ENCODE measurements around the gene BICRA. TPM values are rescaled to one million over a fixed set of nuclear protein-coding genes. Genes with fewer than 3 reads are reported as not detected.

Gene BICRA
- total and polyA plus RNA-seq, 7 donors, result 3.1 to 22.4 (median 9.9) TPM

DNA sequence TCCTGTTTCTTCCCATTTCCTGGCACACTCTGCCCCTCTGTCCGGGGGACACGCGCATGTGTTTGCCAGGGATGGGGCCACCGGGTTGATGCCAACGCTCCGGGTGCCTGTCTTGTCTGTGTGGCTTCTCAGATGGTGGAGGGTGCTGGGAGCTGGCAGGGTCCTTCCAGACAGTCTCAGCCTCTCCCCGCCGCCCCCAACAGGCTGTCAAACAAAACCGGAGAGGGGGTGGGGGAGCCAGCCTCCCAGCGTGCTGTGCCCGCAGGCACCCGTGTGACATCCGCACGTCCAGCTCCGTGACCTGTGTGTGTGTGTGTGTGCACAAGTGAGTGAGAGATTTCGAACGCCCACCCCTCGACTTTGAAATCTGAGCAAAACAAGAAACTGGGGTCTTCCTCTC lies 93.7 kb downstream of the BICRA start:
- no peaks in the 10 kb centered on the region for H3K4me1 ChIP-seq
- peaks cover 0 to 58% of the 10 kb centered on the region in 2 donors for H3K36me3 ChIP-seq (ENCODE audit: insufficient read depth in 1 of 2, low read depth in 1 of 2)
- no peaks in the 10 kb centered on the region for H3K9me3 ChIP-seq
- no peak overlapping the region for H3K4me3 ChIP-seq
- no peak overlapping the region for H3K27ac ChIP-seq
- 75 to 85% (median 79%) methylated on average over 18 of the region's 18 CpGs for WGBS, 3 donors
- DNase-seq, result no peak
- TF ChIP-seq, protein P1, sequence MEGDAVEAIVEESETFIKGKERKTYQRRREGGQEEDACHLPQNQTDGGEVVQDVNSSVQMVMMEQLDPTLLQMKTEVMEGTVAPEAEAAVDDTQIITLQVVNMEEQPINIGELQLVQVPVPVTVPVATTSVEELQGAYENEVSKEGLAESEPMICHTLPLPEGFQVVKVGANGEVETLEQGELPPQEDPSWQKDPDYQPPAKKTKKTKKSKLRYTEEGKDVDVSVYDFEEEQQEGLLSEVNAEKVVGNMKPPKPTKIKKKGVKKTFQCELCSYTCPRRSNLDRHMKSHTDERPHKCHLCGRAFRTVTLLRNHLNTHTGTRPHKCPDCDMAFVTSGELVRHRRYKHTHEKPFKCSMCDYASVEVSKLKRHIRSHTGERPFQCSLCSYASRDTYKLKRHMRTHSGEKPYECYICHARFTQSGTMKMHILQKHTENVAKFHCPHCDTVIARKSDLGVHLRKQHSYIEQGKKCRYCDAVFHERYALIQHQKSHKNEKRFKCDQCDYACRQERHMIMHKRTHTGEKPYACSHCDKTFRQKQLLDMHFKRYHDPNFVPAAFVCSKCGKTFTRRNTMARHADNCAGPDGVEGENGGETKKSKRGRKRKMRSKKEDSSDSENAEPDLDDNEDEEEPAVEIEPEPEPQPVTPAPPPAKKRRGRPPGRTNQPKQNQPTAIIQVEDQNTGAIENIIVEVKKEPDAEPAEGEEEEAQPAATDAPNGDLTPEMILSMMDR (IDR thresholded peaks at IDR 0.05), result no peak
- no peaks in the 10 kb centered on the region for H3K27me3 ChIP-seq (ENCODE audit: insufficient read depth in 3 of 3, low read length in 2 of 3)
- intact Hi-C loops (cut with DNase I), result loop anchor here in 1 of 2 donors (10.0 kb wide), 1 partner anchor 188 kb away; the partner anchor contains the start of gene NAPA
- no peak for ATAC-seq

DNA sequence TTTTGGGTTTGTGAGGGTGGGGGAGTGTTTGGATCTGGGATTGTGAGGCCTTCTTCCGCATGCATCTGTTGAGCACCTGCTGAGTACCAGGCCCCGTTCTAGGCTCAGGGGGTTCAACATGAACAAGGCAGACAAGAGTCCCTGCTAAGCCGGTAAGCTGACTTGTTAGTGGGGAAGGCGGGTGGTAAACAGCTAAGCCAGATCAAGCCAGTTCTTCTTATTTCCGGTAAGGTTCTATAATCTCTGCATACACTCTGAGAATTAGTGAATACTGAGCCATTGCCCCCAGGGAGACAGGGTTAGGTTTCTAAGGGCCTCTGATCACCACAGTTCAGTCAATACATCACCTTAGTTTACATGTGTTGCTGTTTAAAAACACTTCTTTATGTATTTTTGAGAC lies 94.4 kb downstream of the BICRA start:
- Histone ChIP-seq H3K36me3 (ENCODE audit: insufficient read depth in 1 of 2, low read depth in 1 of 2) (peaks cover 0 to 58% of the 10 kb centered on the region in 2 donors), H3K9me3 (no peaks in the 10 kb centered on the region), H3K27ac (no peak overlapping the region), H3K4me3 (no peak overlapping the region), H3K4me1 (no peaks in the 10 kb centered on the region), H3K27me3 (ENCODE audit: insufficient read depth in 3 of 3, low read length in 2 of 3) (no peaks in the 10 kb centered on the region)
- no peak for ATAC-seq
- no peak for DNase-seq
- intact Hi-C loops (cut with DNase I), result loop anchor here in 1 of 2 donors (10.0 kb wide), 1 partner anchor 188 kb away; the partner anchor contains the start of gene NAPA
- WGBS, 3 donors, result 85 to 90% (median 90%) methylated on average over 5 of the region's 5 CpGs
- TF ChIP-seq, protein P1 (IDR thresholded peaks at IDR 0.05), result no peak

DNA sequence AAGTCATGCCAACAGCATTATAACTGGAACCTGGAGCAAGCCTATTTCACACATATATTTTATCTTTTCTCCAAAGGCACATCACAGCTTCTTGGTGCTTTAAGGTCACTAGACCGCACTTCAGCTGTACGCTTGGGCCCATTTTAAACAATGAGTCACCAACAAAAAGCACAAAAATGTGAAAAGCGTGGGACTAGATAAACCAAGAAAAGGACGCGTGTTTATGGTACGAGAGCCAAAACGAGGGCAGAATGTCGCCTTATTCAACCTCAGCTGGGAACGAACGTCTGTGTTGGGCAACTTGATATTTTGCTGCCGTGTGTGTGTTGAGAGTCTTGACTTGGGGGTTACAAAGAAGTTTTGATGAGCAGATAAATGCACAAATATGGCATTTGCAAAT lies 95.1 kb downstream of the BICRA start:
- H3K4me1 ChIP-seq, result no peaks in the 10 kb centered on the region
- no peak for DNase-seq
- TF ChIP-seq, protein P1 (IDR thresholded peaks at IDR 0.05), result no peak
- no peak for ATAC-seq
- H3K36me3 ChIP-seq (ENCODE audit: insufficient read depth in 1 of 2, low read depth in 1 of 2), result peaks cover 0 to 52% of the 10 kb centered on the region in 2 donors
- no peak overlapping the region for H3K27ac ChIP-seq
- no peaks in the 10 kb centered on the region for H3K27me3 ChIP-seq (ENCODE audit: insufficient read depth in 3 of 3, low read length in 2 of 3)
- 88 to 90% (median 88%) methylated on average over 11 of the region's 11 CpGs for WGBS, 3 donors
- intact Hi-C loops (cut with DNase I), result loop anchor here in 1 of 2 donors (10.0 kb wide), 1 partner anchor 189 kb away; the partner anchor contains the start of gene NAPA
- H3K4me3 ChIP-seq, result no peak overlapping the region
- no peaks in the 10 kb centered on the region for H3K9me3 ChIP-seq

DNA sequence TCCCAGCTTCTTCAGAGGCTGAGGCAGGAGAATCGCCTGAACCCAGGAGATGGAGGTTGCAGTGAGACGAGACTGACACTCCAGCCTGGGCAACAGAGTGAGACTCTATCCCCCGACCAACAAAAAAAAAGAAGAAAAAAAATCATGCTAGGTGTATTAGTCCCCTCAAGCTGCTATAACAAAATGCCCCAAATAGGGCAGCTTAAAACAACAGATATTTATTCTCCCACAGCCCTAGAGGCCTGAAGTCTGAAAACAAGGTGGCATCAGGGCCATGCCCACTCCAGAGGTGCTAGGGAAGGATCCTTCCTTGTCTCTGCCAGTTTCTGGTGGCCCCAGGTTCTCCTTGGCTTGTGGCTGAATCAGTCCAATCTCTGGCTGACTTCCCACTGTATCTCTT lies 95.7 kb downstream of the BICRA start:
- DNase-seq, result no peak
- 90 to 96% (median 90%) methylated on average over 3 of the region's 3 CpGs for WGBS, 3 donors
- H3K9me3 ChIP-seq, result no peaks in the 10 kb centered on the region
- H3K4me3 ChIP-seq, result no peak overlapping the region
- intact Hi-C loops (cut with DNase I), result loop anchor here in 1 of 2 donors (10.0 kb wide), 1 partner anchor 190 kb away; the partner anchor contains the start of gene NAPA
- no peak for ATAC-seq
- H3K27me3 ChIP-seq (ENCODE audit: insufficient read depth in 3 of 3, low read length in 2 of 3), result no peaks in the 10 kb centered on the region
- no peaks in the 10 kb centered on the region for H3K4me1 ChIP-seq
- H3K27ac ChIP-seq, result no peak overlapping the region
- peaks cover 0 to 46% of the 10 kb centered on the region in 2 donors for H3K36me3 ChIP-seq (ENCODE audit: insufficient read depth in 1 of 2, low read depth in 1 of 2)
- TF ChIP-seq, protein P1 (IDR thresholded peaks at IDR 0.05), result no peak
